Activated CD4-positive, alpha-beta memory T cell treated with anti-CD3 and anti-CD28 coated beads, Interleukin-2, amount 10 ng/mL, durations not matched to agents 7 days and 5 days (primary cell): ENCODE data around the gene ZNF385B. TPM values are rescaled to one million over a fixed set of nuclear protein-coding genes. Genes with fewer than 3 reads are reported as not detected.

ENCODE experiments used
- CTCF ChIA-PET: fragments of 350-600 bp; sonication (Branson Sonifier 250); formaldehyde crosslinking; loops from one replicate; lab custom pipeline; 2021; ENCODE audit warnings: antibody characterized with exemption, inconsistent platforms; lab: Charles Lee
- POLR2A ChIA-PET: fragments of 350-600 bp; sonication (Branson Sonifier 250); formaldehyde crosslinking; loops from one replicate; lab custom pipeline; 2021; ENCODE audit warnings: antibody characterized with exemption; lab: Charles Lee
- DNase-seq: peaks from one replicate; pipeline ENCODE4 v3.0.0-alpha.2; 2020
- H3K27ac Mint-ChIP-seq: one replicate; pipeline ENCODE4 v1.8.0; 2021; ENCODE audit warnings: mild to moderate bottlenecking, mixed read lengths
- H3K27me3 Mint-ChIP-seq: one replicate; pipeline ENCODE4 v1.8.0; 2021; ENCODE audit warnings: mixed read lengths
- H3K36me3 Mint-ChIP-seq: one replicate; pipeline ENCODE4 v1.8.0; 2021; ENCODE audit warnings: low read depth, mixed read lengths
- H3K4me1 Mint-ChIP-seq: one replicate; pipeline ENCODE4 v1.8.0; 2021; ENCODE audit warnings: mixed read lengths
- H3K4me3 Mint-ChIP-seq: one replicate; pipeline ENCODE4 v1.8.0; 2021; ENCODE audit warnings: mild to moderate bottlenecking, mixed read lengths
- H3K9me3 Mint-ChIP-seq: one replicate; pipeline ENCODE4 v1.8.0; 2021; ENCODE audit warnings: mixed read lengths
- total RNA-seq, 2 experiments: library from RNA; stranded (reverse); gene quantifications; one replicate each; pipeline ENCODE4 v1.2.3, GENCODE V29; 2021

ZNF385B gene
- total RNA-seq, 2 experiments from 2014 or later = not detected

DNA sequence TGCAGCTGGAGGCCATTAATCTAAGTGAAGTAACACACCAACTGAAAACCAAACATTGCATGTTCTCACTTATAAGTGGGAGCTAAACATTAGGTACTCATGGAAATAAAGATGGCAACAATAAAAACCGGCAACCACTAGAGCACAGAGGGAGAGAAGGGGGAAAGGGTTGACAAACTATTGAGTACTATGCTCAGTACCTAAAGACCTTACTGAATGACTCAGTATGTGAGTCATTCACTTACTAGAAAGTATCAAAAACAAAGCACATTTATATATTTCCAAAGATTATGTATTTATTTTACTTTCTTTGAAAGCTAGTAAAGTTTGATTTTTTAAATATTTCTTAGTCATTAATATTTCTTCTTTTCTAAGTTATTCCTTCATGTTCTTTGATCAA is 48.9 kb downstream of the ZNF385B start:
- Mint-ChIP-seq H3K27ac (no peak overlapping the region), H3K9me3 (no peaks in the 10 kb centered on the region), H3K27me3 (no peaks in the 10 kb centered on the region), H3K4me1 (no peaks in the 10 kb centered on the region), H3K36me3 (no peaks in the 10 kb centered on the region), H3K4me3 (no peak overlapping the region)
- ChIA-PET POLR2A (no interaction called here), CTCF (no interaction called here)
- no peak for DNase-seq

DNA sequence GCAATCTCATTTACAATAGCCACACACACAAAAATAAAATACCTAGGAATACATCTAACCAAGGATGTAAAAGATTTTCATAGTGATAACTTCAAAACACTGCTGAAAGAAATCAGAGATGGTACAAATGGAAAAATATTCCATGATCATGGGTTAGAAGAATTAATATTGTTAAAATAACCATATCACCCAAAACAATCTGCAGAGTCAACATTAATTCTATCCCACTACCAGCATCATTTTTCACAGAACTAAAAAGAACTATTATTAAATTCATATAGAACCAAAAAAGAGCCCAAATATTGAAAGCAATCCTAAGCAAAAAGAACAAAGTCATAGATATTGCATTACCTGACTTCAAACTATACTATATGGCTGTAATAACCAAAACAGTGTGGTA is 50.4 kb downstream of the ZNF385B start:
- POLR2A ChIA-PET = no interaction called here
- Mint-ChIP-seq H3K4me1 (no peaks in the 10 kb centered on the region), H3K27ac (no peak overlapping the region)

DNA sequence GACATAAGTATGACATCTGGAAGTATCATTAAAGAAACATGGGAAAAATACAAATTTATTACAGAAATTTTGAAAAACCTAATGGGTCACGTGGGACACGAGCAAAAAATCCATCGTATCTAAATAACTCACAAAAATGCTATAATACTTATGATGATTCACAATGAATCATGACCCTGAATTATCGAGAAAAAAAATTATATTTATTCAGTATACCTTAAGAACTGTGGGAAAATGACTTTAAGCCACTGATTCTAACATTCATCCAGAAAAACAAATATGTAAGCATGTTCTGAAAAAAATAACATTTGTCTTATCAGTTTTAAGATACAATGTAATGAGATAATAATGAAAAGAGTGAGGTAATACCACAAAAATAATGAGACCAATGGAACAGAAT is 51.8 kb downstream of the ZNF385B start:
- Mint-ChIP-seq H3K27me3 (no peaks in the 10 kb centered on the region), H3K36me3 (no peaks in the 10 kb centered on the region), H3K9me3 (no peaks in the 10 kb centered on the region), H3K4me1 (no peaks in the 10 kb centered on the region), H3K27ac (no peak overlapping the region), H3K4me3 (no peak overlapping the region)
- DNase-seq = no peak
- CTCF ChIA-PET = no interaction called here
- POLR2A ChIA-PET = no interaction called here

More for the DNA sequence above, 50.4 kb downstream of the ZNF385B start:
- no peaks in the 10 kb centered on the region for H3K9me3 Mint-ChIP-seq
- H3K36me3 Mint-ChIP-seq = no peaks in the 10 kb centered on the region
- no peak for DNase-seq
- H3K27me3 Mint-ChIP-seq = no peaks in the 10 kb centered on the region
- no peak overlapping the region for H3K4me3 Mint-ChIP-seq
- CTCF ChIA-PET = no interaction called here

DNA sequence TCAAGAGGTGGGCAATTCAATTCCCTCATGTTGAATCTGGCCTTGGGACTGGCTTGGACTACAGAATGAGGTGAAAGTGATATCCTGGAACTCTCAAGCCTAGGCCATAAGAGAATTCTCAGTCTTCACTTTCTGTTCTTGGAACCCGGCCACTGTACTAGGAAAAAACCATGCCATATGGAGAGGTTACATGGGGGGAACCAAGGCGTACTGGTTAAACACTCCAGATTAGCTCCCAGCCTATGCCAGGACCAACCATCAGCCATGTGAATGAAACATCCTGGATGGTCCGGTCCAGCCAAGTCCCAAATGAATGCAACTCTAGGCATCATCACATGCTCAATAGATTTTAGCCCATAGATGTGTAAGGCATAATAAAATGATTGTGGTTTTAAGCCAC is 56.4 kb downstream of the ZNF385B start:
- no peak overlapping the region for H3K27ac Mint-ChIP-seq
- H3K36me3 Mint-ChIP-seq = no peaks in the 10 kb centered on the region
- no peaks in the 10 kb centered on the region for H3K27me3 Mint-ChIP-seq
- ChIA-PET CTCF (no interaction called here), POLR2A (no interaction called here)
- no peak for DNase-seq
- no peaks in the 10 kb centered on the region for H3K4me1 Mint-ChIP-seq
- no peaks in the 10 kb centered on the region for H3K9me3 Mint-ChIP-seq
- H3K4me3 Mint-ChIP-seq = no peak overlapping the region

DNA sequence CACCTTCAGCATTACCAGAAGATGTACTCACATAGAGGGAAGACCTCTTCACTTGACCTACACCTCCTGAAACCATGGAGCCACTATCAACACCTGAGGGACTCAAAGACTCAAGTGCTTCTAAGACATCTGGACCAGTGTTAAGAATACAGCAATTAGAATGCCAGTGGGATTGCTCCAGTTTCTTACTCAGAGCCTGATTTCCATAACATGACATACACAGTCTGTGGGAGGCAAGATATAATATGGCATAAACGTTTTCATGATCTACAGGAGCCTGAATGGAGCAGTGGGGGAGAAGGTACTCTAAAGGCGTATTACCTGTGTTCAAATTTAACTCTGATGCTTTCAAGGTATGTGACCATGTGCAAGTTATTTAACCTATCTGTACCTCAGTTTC is 57.2 kb downstream of the ZNF385B start:
- H3K36me3 Mint-ChIP-seq = no peaks in the 10 kb centered on the region
- no peak overlapping the region for H3K27ac Mint-ChIP-seq
- H3K27me3 Mint-ChIP-seq = no peaks in the 10 kb centered on the region
- DNase-seq = no peak
- POLR2A ChIA-PET = no interaction called here
- no peaks in the 10 kb centered on the region for H3K9me3 Mint-ChIP-seq
- no peak overlapping the region for H3K4me3 Mint-ChIP-seq
- CTCF ChIA-PET = no interaction called here
- H3K4me1 Mint-ChIP-seq = no peaks in the 10 kb centered on the region

DNA sequence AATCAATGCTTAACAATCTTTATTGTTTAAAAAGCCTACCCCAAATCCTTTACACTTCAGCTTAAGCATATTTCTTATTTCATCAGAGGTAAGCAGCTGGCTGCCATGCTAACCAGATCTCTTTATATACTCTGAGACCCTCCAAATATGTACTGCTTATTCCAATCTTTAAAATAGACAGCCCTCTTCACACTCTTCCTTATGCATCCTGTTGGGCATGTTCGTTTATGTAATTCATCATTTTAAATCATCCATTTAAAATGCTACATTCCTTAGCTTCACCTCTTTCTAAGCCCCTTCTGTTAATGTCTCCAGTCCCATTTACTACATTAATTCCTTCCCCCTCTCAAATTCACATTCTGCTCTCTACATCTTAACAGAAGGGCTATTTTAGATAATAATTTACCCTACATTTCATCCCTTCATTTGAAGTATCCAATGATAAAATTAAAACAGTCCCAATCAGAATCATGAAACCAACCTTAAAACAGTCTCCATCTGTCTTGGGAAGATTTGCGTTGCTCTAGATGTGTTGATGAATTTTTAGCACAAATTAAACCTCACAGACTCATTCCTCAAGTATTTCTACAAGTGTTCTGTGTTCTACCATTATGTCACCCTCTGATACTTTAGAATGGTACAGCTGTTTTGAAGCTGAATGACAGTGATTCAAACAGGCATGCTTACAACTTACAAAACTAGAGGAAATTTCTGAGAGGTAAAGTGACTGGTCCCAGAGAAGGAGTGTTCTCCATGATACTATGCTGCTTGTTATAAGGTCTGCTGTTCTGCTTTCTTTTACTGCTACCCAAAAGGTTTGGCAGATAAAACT is 59.1 kb downstream of the ZNF385B start:
- no peak overlapping the region for H3K4me3 Mint-ChIP-seq
- DNase-seq = no peak
- no peaks in the 10 kb centered on the region for H3K36me3 Mint-ChIP-seq
- H3K27me3 Mint-ChIP-seq = no peaks in the 10 kb centered on the region
- no peak overlapping the region for H3K27ac Mint-ChIP-seq
- H3K4me1 Mint-ChIP-seq = no peaks in the 10 kb centered on the region
- ChIA-PET CTCF (no interaction called here), POLR2A (no interaction called here)
- H3K9me3 Mint-ChIP-seq = no peaks in the 10 kb centered on the region

DNA sequence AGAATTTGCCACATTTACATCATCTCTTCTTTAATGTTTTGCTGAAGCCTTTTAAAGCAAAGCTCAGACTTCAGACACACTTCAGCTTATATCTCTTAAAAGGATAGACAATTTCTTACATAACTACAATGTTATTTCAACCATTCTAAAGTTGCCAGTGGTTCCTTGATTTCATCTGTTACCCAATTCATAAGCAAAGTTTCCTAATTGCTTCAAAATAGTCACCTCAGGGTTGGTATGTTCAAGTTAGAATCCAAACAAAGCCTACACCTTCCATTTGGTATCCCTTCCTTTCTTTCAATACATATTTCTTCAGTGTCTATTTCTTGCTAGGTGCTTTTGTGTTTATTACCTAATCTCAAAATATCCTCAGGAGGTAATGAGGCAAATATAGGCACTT is 60.6 kb downstream of the ZNF385B start:
- CTCF ChIA-PET = interaction anchor here (0.7 kb wide), 1 partner anchor 10 kb away, joined by 3 read pairs; no protein-coding TSS in a partner anchor
- no peaks in the 10 kb centered on the region for H3K9me3 Mint-ChIP-seq
- POLR2A ChIA-PET = no interaction called here
- DNase-seq = no peak
- no peaks in the 10 kb centered on the region for H3K27me3 Mint-ChIP-seq
- no peaks in the 10 kb centered on the region for H3K4me1 Mint-ChIP-seq
- H3K36me3 Mint-ChIP-seq = no peaks in the 10 kb centered on the region
- no peak overlapping the region for H3K4me3 Mint-ChIP-seq
- no peak overlapping the region for H3K27ac Mint-ChIP-seq

DNA sequence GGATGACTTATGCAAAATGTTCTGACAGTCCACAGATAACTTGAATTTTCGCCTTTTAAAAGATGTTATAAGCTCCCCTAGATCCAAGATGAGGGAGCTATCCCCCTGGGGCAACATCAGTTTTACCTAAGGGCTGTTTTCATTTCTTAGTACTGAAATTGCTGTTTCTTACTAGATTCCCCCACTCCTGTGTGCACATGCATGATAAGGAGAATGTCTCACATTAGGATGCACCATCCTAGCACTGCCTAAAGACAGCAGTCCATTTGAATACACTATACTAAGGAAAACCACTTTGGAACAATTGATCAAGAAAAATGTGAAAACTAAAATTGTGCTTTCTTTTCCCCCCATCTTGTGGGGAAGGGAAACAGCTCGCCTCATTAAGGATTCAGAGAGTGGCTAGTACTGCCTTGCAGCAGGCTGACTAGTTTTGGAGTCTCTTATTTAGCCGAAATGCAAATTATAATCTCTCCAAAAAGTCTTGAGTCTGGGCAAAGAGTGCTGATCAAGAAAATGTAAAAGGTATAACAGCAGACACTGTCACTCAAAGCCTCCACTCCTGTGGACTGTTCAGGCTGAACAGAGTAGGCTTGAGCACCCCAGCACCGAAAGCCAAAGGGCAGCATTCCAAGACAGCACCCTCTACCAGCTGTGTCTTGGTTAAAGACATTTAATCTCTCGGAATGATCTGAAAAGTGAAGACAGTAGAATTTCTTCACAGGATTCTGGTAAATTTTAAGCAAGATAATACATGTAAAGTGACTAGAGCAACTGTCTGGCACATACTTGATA is 65.0 kb downstream of the ZNF385B start:
- H3K4me3 Mint-ChIP-seq = no peak overlapping the region
- ChIA-PET CTCF (no interaction called here), POLR2A (no interaction called here)
- H3K36me3 Mint-ChIP-seq = no peaks in the 10 kb centered on the region
- H3K27me3 Mint-ChIP-seq = no peaks in the 10 kb centered on the region
- no peaks in the 10 kb centered on the region for H3K4me1 Mint-ChIP-seq
- DNase-seq = no peak
- no peaks in the 10 kb centered on the region for H3K9me3 Mint-ChIP-seq
- no peak overlapping the region for H3K27ac Mint-ChIP-seq

DNA sequence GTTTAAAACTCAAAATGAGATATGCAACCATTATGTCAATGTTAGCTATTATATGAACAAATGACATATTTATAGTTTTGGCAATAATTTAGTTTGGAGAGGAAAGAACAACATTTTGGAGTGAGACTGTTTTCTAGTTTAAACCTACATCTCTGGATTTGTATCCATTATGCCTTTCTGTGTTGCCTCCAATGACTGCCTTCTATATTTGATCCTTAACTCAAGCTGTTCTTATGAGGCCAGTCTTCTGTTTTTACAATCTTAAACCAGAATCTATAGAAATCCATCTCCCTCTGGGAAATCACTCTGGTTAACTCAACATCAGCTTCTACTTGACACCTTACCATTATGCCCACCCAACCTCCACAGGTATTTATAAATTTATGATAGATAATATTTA is 67.5 kb downstream of the ZNF385B start:
- Mint-ChIP-seq H3K27me3 (no peaks in the 10 kb centered on the region), H3K9me3 (no peaks in the 10 kb centered on the region), H3K36me3 (no peaks in the 10 kb centered on the region), H3K27ac (no peak overlapping the region), H3K4me1 (no peaks in the 10 kb centered on the region), H3K4me3 (no peak overlapping the region)
- DNase-seq = no peak
- ChIA-PET CTCF (no interaction called here), POLR2A (no interaction called here)

DNA sequence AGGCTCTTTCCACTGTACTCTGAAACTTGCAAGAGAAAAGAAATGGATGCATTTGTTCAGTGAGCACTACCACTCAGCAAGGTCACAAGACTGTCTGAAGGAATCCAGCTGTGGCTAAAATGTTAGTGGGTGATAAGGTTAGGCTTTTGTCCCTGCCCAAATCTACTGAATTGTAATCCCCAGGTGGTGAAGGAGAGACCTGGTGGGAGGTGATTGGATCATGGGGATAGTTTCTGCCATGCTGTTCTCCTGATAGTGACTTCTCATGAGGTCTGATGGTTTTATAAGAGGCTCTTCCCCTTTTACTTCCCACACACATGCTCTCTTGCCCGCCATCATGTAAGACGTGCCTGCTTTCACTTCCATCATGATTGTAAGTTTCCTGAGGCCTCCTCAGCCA is 68.2 kb downstream of the ZNF385B start:
- CTCF ChIA-PET = no interaction called here

DNA sequence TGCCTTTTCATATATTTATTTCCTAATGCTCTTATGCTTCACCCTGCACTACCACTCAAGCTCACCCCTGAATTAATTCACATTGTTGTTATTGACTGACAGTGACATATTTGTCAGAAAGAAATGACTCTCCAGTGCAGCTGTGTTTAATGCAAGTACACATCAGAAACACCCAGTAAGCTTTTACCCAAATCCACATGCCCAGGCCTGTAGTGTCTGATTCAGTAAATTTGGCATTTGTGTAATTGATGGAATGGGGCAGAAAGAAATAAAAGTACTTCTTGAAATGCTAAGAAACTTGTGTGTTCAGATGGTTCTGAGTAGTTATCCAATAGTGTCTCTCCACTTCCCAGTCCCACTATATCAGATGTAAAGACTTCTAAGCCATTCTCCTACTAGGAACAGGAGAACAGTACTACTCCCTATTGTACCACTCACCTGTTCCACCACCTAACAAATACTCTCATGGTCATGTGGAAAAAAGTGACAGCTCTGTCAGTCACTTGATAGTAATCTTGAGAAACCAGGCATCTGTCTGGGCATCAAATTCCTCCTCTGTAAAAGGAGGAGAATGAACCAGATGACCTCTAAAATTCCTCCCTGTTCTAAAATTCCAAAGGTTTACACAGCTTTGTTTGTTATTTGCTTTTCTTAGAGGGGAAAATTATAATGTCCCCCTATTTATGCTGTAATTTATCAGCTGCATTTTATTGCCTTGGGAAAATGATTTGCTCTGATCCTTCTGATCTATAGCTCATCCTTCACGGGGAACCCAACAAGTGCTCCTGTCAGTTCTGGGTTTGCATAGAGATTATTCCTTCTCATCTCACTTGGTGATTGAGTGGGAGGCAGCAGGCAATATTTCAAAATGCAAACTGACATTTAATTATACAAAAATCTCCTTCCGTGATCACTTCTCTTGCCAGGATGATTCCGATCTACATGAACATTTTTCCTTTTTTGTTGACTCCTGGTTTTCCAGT is 70.9 kb downstream of the ZNF385B start:
- H3K4me1 Mint-ChIP-seq = no peaks in the 10 kb centered on the region
- no peaks in the 10 kb centered on the region for H3K27me3 Mint-ChIP-seq
- no peak overlapping the region for H3K27ac Mint-ChIP-seq
- CTCF ChIA-PET = interaction anchor here (1.2 kb wide), 1 partner anchor 10 kb away, joined by 3 read pairs; no protein-coding TSS in a partner anchor
- H3K9me3 Mint-ChIP-seq = no peaks in the 10 kb centered on the region
- POLR2A ChIA-PET = no interaction called here
- no peak for DNase-seq
- H3K4me3 Mint-ChIP-seq = no peak overlapping the region
- H3K36me3 Mint-ChIP-seq = no peaks in the 10 kb centered on the region

More for the DNA sequence above, 68.2 kb downstream of the ZNF385B start:
- Mint-ChIP-seq H3K27ac (no peak overlapping the region), H3K4me1 (no peaks in the 10 kb centered on the region), H3K9me3 (no peaks in the 10 kb centered on the region), H3K36me3 (no peaks in the 10 kb centered on the region), H3K27me3 (no peaks in the 10 kb centered on the region), H3K4me3 (no peak overlapping the region)
- no peak for DNase-seq
- POLR2A ChIA-PET = no interaction called here

DNA sequence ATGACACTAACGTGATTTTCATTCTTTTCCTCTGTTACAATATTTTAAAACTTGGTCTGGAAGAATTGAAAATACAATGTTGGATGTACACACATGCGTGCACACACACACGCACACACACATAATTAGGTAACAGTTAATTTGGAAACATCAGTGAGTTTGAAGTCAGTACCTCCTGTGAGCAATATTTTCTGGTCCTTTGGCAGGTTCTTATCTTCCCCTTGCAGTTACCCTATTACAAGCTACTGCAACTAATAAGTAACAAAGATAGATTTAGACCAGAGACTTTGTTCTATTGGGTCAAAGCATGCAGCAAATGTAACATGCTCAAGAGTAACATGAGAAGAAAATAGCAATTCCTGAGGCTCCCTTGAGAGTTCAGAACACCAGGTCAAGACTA is 73.3 kb downstream of the ZNF385B start:
- Mint-ChIP-seq H3K4me3 (no peak overlapping the region), H3K4me1 (no peaks in the 10 kb centered on the region), H3K36me3 (no peaks in the 10 kb centered on the region), H3K9me3 (no peaks in the 10 kb centered on the region), H3K27me3 (no peaks in the 10 kb centered on the region), H3K27ac (no peak overlapping the region)
- DNase-seq = no peak
- ChIA-PET CTCF (no interaction called here), POLR2A (no interaction called here)

DNA sequence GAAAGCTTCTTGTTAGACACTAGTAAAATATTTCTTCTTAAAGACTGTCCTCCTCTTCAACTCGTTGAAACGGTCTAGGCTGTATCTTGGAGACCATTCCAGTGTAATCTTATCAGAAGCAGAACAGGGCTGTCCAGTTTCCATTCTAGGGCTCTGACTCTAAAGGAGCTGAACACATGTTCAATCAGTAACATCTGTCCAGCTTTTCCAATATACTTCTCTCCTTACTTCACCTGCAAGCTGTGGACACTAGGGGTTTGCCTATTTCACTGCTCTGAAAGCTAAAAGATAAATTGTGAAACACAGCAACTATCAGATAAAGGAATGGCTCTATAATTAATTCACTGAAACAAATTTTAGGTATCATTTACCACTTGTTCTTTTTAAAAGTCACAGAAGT is 73.8 kb downstream of the ZNF385B start:
- H3K4me3 Mint-ChIP-seq = no peak overlapping the region
- H3K4me1 Mint-ChIP-seq = no peaks in the 10 kb centered on the region
- no peaks in the 10 kb centered on the region for H3K36me3 Mint-ChIP-seq
- ChIA-PET CTCF (no interaction called here), POLR2A (no interaction called here)
- H3K9me3 Mint-ChIP-seq = no peaks in the 10 kb centered on the region
- no peaks in the 10 kb centered on the region for H3K27me3 Mint-ChIP-seq
- H3K27ac Mint-ChIP-seq = no peak overlapping the region
- no peak for DNase-seq
